ENCODE results near the gene DENND4A.

- TF ChIP-seq GATA2 (IDR thresholded peaks at IDR 0.05; ENCODE audit: low read depth, low read length) (no peak), GATA3 (IDR thresholded peaks at IDR 0.05; ENCODE audit: low read depth, low read length) (no peak)
Observed at GRCh38 chr15:65758242-65758641, 33.9 kb downstream of the DENND4A start.
